ENCODE results near the gene ZBTB20. TPM values are rescaled to one million over a fixed set of nuclear protein-coding genes. Genes with fewer than 3 reads are reported as not detected.

Gene ZBTB20
- total and polyA plus RNA-seq, 2 donors (not counting 1 experiment from before 2014, with no cell fraction given) = 4.0 to 22.5 TPM

DNA sequence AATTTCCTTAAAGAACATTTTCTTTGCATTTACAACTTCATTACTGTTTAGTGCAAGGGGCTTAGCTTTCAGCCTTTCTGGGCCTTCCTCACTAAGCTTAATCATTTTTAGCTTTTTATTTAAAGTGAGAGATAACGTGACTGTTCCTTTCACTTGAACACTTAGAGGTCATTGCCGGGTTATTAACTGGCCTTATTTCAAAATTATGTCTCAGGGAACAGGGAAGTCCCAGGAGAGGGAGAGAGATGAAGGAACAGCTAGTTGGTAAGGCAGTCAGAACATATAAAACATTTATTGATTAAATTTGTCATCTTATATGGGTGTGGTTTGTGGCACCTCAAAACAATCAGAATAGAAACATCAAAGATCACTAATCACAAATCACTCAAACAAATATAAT is 584.5 kb downstream of the ZBTB20 start:
- Histone ChIP-seq H3K27ac (ENCODE audit: insufficient read depth, low read length) (no peak overlapping the region), H2AFZ (ENCODE audit: low read length) (no peak overlapping the region), H3K36me3 (ENCODE audit: control insufficient read depth, insufficient read depth, low read length) (no peaks in the 10 kb centered on the region), H3K4me2 (ENCODE audit: extremely low read depth, insufficient read depth, low read length) (no peak overlapping the region), H3K27me3 (ENCODE audit: control insufficient read depth, insufficient read depth, low read length) (no peaks in the 10 kb centered on the region), H3K4me3 (replicated peaks in 1 of 4; ENCODE audit: control extremely low read depth in 1 of 4, insufficient read depth in 1 of 4, low read depth in 3 of 4, low read length in 4 of 4) (no peak overlapping the region), H3K9me3 (ENCODE audit: control insufficient read depth, insufficient read depth, low read depth, low read length) (no peaks in the 10 kb centered on the region), H3K79me2 (ENCODE audit: control insufficient read depth, insufficient read depth, low read length) (no peaks in the 10 kb centered on the region), H3K4me1 (ENCODE audit: control insufficient read depth, extremely low read depth, insufficient read depth, low read length) (peaks cover 3% of the 10 kb centered on the region), H4K20me1 (ENCODE audit: control insufficient read depth, extremely low read depth, insufficient read depth, low read length) (no peaks in the 10 kb centered on the region), H3K9ac (ENCODE audit: insufficient read depth, low read length) (no peak overlapping the region)
- no peak for DNase-seq (ENCODE audit: low read depth in 2 of 2)
- TF ChIP-seq, protein P1, sequence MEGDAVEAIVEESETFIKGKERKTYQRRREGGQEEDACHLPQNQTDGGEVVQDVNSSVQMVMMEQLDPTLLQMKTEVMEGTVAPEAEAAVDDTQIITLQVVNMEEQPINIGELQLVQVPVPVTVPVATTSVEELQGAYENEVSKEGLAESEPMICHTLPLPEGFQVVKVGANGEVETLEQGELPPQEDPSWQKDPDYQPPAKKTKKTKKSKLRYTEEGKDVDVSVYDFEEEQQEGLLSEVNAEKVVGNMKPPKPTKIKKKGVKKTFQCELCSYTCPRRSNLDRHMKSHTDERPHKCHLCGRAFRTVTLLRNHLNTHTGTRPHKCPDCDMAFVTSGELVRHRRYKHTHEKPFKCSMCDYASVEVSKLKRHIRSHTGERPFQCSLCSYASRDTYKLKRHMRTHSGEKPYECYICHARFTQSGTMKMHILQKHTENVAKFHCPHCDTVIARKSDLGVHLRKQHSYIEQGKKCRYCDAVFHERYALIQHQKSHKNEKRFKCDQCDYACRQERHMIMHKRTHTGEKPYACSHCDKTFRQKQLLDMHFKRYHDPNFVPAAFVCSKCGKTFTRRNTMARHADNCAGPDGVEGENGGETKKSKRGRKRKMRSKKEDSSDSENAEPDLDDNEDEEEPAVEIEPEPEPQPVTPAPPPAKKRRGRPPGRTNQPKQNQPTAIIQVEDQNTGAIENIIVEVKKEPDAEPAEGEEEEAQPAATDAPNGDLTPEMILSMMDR (conservative IDR thresholded peaks at IDR 0.05 in 1 of 2, IDR thresholded peaks at IDR 0.05 in 1 of 2; ENCODE audit: low read depth in 1 of 2, low read length in 2 of 2) = no peak
- no peak for TF ChIP-seq EZH2 (IDR thresholded peaks at IDR 0.05; ENCODE audit: low read length, missing control alignments)

DNA sequence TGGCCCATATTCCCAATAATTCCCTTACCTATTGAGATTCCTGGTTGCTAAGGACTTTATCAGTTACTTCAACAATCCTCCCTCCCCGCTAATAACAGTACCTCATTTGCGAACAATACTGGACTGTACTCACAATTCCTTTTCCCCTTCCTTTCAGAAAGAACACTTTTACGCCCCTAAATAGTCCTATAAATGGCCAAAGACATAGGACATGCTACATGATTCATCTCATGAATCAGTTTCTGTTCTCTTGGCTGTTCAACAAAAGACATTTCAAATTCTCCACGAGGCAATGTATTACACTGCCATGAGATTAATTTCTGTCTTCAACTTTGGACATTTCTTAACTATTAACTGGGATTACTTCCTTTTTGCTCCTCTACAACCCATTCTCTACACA is 588.8 kb downstream of the ZBTB20 start:
- Histone ChIP-seq H3K27me3 (ENCODE audit: control insufficient read depth, insufficient read depth, low read length) (no peaks in the 10 kb centered on the region), H3K9me3 (ENCODE audit: control insufficient read depth, insufficient read depth, low read depth, low read length) (no peaks in the 10 kb centered on the region), H3K4me1 (ENCODE audit: control insufficient read depth, extremely low read depth, insufficient read depth, low read length) (peaks cover 3% of the 10 kb centered on the region), H3K9ac (ENCODE audit: insufficient read depth, low read length) (no peak overlapping the region), H2AFZ (ENCODE audit: low read length) (no peak overlapping the region), H3K79me2 (ENCODE audit: control insufficient read depth, insufficient read depth, low read length) (no peaks in the 10 kb centered on the region), H3K4me3 (replicated peaks in 1 of 4; ENCODE audit: control extremely low read depth in 1 of 4, insufficient read depth in 1 of 4, low read depth in 3 of 4, low read length in 4 of 4) (no peak overlapping the region), H4K20me1 (ENCODE audit: control insufficient read depth, extremely low read depth, insufficient read depth, low read length) (no peaks in the 10 kb centered on the region), H3K27ac (ENCODE audit: insufficient read depth, low read length) (no peak overlapping the region), H3K36me3 (ENCODE audit: control insufficient read depth, insufficient read depth, low read length) (no peaks in the 10 kb centered on the region), H3K4me2 (ENCODE audit: extremely low read depth, insufficient read depth, low read length) (no peak overlapping the region)
- DNase-seq (ENCODE audit: low read depth in 2 of 2) = peak; percentile 26 to 59
- no peak for TF ChIP-seq EZH2 (IDR thresholded peaks at IDR 0.05; ENCODE audit: low read length, missing control alignments)
- TF ChIP-seq, protein P1 (conservative IDR thresholded peaks at IDR 0.05 in 1 of 2, IDR thresholded peaks at IDR 0.05 in 1 of 2; ENCODE audit: low read depth in 1 of 2, low read length in 2 of 2) = no peak

DNA sequence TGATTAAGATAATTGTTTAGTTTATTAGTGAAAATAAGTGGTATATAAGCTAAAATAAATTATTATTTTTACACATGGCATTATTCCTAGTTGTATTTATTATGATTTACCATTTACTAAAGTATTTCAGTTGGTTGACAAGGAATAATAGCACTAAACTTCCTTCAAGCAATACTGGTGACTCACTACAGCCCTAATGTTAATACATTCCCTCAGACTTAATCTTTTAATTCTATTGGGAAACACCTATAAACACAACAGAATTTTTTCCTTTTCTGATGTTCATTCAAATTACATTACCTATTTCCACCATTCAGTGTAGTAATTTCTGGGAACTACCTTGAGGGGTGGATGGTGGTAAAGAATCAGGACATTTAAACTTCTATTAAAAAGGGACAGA is 589.3 kb downstream of the ZBTB20 start:
- Histone ChIP-seq H2AFZ (ENCODE audit: low read length) (no peak overlapping the region), H3K4me1 (ENCODE audit: control insufficient read depth, extremely low read depth, insufficient read depth, low read length) (peaks cover 3% of the 10 kb centered on the region), H3K9me3 (ENCODE audit: control insufficient read depth, insufficient read depth, low read depth, low read length) (no peaks in the 10 kb centered on the region), H4K20me1 (ENCODE audit: control insufficient read depth, extremely low read depth, insufficient read depth, low read length) (no peaks in the 10 kb centered on the region), H3K36me3 (ENCODE audit: control insufficient read depth, insufficient read depth, low read length) (no peaks in the 10 kb centered on the region), H3K4me3 (replicated peaks in 1 of 4; ENCODE audit: control extremely low read depth in 1 of 4, insufficient read depth in 1 of 4, low read depth in 3 of 4, low read length in 4 of 4) (no peak overlapping the region), H3K79me2 (ENCODE audit: control insufficient read depth, insufficient read depth, low read length) (no peaks in the 10 kb centered on the region), H3K4me2 (ENCODE audit: extremely low read depth, insufficient read depth, low read length) (no peak overlapping the region), H3K27me3 (ENCODE audit: control insufficient read depth, insufficient read depth, low read length) (no peaks in the 10 kb centered on the region), H3K9ac (ENCODE audit: insufficient read depth, low read length) (no peak overlapping the region), H3K27ac (ENCODE audit: insufficient read depth, low read length) (no peak overlapping the region)
- DNase-seq (ENCODE audit: low read depth in 2 of 2) = peak; percentile 32 to 43
- TF ChIP-seq EZH2 (IDR thresholded peaks at IDR 0.05; ENCODE audit: low read length, missing control alignments) = no peak
- TF ChIP-seq, protein P1 (conservative IDR thresholded peaks at IDR 0.05 in 1 of 2, IDR thresholded peaks at IDR 0.05 in 1 of 2; ENCODE audit: low read depth in 1 of 2, low read length in 2 of 2) = no peak
